Measurements from ENCODE around the gene GRID1. TPM values are rescaled to one million over a fixed set of nuclear protein-coding genes. Genes with fewer than 3 reads are reported as not detected.

GRID1 gene
- total RNA-seq, 1 experiment from 2014 or later: 0.37 TPM

DNA sequence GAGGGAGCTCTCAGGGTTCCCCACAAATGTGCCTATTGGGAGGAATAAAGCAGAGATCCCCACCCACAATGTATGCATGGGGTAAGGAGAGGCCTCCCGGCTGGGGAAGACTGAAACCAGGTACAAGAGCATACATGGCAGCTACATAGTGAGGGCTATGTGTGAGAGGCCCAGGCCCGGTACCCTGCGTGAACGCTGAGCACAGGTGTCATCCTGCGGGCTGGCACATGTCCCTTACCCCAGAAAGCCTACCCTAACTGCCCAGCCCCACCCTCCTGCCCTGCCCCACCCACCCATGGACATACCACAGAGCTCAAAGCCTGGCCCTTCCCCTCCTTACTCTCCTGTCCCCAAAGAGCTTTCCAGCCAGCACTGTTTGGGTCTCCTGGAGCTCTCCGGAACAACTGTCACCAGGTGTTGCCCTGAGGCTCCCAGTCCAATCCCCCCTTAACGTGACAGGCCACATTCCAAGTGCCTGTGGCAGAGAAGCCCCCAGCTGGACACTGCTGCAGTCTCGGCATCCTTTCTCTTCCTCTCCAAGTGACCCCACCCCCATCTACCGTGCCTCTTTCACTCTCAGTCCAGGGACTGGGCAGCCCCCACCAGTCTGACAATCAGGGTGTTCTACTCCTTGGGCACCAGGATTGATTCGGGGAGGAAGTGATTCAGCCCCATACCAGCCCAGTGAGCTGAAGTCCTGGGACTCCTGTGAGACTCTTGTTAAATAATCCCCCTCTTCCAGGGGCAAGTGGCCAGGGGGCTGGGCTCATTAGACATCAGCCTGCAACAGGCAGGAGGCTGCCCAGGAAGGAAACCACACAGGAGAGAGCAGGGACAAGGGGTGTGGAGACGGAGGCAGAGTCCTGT is 19.6 kb downstream of the GRID1 start:
- Mint-ChIP-seq H3K9me3 (no peaks in the 10 kb centered on the region), H3K4me3 (no peak overlapping the region), H3K27ac (no peak overlapping the region), H3K4me1 (no peaks in the 10 kb centered on the region; the same call in 1 of the 2 replicates), H3K27me3 (ENCODE audit: low read depth) (no peaks in the 10 kb centered on the region), H3K36me3 (no peaks in the 10 kb centered on the region)
- DNase-seq (ENCODE audit: low spot score) (no peak), ATAC-seq (no peak)
- CTCF ChIA-PET: interaction anchor here (0.6 to 1.8 kb wide), 7 partner anchors 14 to 351 kb away, joined by 3 to 6 read pairs (median 4); no protein-coding TSS in a partner anchor
- TF ChIP-seq, protein P1, sequence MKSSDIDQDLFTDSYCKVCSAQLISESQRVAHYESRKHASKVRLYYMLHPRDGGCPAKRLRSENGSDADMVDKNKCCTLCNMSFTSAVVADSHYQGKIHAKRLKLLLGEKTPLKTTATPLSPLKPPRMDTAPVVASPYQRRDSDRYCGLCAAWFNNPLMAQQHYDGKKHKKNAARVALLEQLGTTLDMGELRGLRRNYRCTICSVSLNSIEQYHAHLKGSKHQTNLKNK (CRISPR knock-in tag; IDR thresholded peaks at IDR 0.05): no peak
- TF ChIP-seq MAX (CRISPR knock-in tag; IDR thresholded peaks at IDR 0.05) (no peak), IRF1 (CRISPR knock-in tag; IDR thresholded peaks at IDR 0.05) (no peak), MXD4 (CRISPR knock-in tag; IDR thresholded peaks at IDR 0.05; ENCODE audit: borderline replicate concordance) (no peak)
- POLR2A ChIA-PET: no interaction called here

- H3K4me3 Mint-ChIP-seq: no peak overlapping the region
- TF ChIP-seq GTF2I (CRISPR knock-in tag; conservative IDR thresholded peaks at IDR 0.05): no peak
- no peak for TF ChIP-seq E2F1 (CRISPR knock-in tag; IDR thresholded peaks at IDR 0.05)
- no peak for TF ChIP-seq E2F4 (CRISPR knock-in tag; IDR thresholded peaks at IDR 0.05; ENCODE audit: borderline replicate concordance, low read depth)
- TF ChIP-seq ZNF423 (CRISPR knock-in tag; IDR thresholded peaks at IDR 0.05): no peak
- TF ChIP-seq, protein P2, sequence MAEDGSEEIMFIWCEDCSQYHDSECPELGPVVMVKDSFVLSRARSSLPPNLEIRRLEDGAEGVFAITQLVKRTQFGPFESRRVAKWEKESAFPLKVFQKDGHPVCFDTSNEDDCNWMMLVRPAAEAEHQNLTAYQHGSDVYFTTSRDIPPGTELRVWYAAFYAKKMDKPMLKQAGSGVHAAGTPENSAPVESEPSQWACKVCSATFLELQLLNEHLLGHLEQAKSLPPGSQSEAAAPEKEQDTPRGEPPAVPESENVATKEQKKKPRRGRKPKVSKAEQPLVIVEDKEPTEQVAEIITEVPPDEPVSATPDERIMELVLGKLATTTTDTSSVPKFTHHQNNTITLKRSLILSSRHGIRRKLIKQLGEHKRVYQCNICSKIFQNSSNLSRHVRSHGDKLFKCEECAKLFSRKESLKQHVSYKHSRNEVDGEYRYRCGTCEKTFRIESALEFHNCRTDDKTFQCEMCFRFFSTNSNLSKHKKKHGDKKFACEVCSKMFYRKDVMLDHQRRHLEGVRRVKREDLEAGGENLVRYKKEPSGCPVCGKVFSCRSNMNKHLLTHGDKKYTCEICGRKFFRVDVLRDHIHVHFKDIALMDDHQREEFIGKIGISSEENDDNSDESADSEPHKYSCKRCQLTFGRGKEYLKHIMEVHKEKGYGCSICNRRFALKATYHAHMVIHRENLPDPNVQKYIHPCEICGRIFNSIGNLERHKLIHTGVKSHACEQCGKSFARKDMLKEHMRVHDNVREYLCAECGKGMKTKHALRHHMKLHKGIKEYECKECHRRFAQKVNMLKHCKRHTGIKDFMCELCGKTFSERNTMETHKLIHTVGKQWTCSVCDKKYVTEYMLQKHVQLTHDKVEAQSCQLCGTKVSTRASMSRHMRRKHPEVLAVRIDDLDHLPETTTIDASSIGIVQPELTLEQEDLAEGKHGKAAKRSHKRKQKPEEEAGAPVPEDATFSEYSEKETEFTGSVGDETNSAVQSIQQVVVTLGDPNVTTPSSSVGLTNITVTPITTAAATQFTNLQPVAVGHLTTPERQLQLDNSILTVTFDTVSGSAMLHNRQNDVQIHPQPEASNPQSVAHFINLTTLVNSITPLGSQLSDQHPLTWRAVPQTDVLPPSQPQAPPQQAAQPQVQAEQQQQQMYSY (CRISPR knock-in tag; IDR thresholded peaks at IDR 0.05): no peak
- TF ChIP-seq ZNF416 (CRISPR knock-in tag; IDR thresholded peaks at IDR 0.05): no peak
- TF ChIP-seq TCF7 (CRISPR knock-in tag; IDR thresholded peaks at IDR 0.05; ENCODE audit: low read depth): no peak
- no peak for TF ChIP-seq ATF1 (CRISPR knock-in tag; IDR thresholded peaks at IDR 0.05)
- no peak for TF ChIP-seq CDX4 (CRISPR knock-in tag; IDR thresholded peaks at IDR 0.05; ENCODE audit: borderline replicate concordance)
- no peak for TF ChIP-seq SP1 (CRISPR knock-in tag; conservative IDR thresholded peaks at IDR 0.05)
- no peak for TF ChIP-seq TEAD4 (CRISPR knock-in tag; IDR thresholded peaks at IDR 0.05)
- TF ChIP-seq, protein P3, sequence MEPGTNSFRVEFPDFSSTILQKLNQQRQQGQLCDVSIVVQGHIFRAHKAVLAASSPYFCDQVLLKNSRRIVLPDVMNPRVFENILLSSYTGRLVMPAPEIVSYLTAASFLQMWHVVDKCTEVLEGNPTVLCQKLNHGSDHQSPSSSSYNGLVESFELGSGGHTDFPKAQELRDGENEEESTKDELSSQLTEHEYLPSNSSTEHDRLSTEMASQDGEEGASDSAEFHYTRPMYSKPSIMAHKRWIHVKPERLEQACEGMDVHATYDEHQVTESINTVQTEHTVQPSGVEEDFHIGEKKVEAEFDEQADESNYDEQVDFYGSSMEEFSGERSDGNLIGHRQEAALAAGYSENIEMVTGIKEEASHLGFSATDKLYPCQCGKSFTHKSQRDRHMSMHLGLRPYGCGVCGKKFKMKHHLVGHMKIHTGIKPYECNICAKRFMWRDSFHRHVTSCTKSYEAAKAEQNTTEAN (CRISPR knock-in tag; IDR thresholded peaks at IDR 0.05): no peak
- TF ChIP-seq, protein P4, sequence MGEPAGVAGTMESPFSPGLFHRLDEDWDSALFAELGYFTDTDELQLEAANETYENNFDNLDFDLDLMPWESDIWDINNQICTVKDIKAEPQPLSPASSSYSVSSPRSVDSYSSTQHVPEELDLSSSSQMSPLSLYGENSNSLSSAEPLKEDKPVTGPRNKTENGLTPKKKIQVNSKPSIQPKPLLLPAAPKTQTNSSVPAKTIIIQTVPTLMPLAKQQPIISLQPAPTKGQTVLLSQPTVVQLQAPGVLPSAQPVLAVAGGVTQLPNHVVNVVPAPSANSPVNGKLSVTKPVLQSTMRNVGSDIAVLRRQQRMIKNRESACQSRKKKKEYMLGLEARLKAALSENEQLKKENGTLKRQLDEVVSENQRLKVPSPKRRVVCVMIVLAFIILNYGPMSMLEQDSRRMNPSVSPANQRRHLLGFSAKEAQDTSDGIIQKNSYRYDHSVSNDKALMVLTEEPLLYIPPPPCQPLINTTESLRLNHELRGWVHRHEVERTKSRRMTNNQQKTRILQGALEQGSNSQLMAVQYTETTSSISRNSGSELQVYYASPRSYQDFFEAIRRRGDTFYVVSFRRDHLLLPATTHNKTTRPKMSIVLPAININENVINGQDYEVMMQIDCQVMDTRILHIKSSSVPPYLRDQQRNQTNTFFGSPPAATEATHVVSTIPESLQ (CRISPR knock-in tag; IDR thresholded peaks at IDR 0.05): no peak
- no peak for TF ChIP-seq IRF1 (CRISPR knock-in tag; IDR thresholded peaks at IDR 0.05)
These were observed 20.5 kb downstream of the GRID1 start for GRCh38 chr10:86345859-86346798.

More at GRCh38 chr10:86345859-86346798, 20.5 kb downstream of the GRID1 start:
- peaks cover 3% of the 10 kb centered on the region for H3K4me1 Mint-ChIP-seq
- no peaks in the 10 kb centered on the region for H3K36me3 Mint-ChIP-seq
- ATAC-seq (no peak), DNase-seq (ENCODE audit: low spot score) (no peak)
- ChIA-PET CTCF (interaction anchor here (0.7 to 1.8 kb wide), 6 partner anchors 16 to 350 kb away, joined by 3 to 6 read pairs (median 3); no protein-coding TSS in a partner anchor), POLR2A (no interaction called here)
- H3K27me3 Mint-ChIP-seq (ENCODE audit: low read depth): no peaks in the 10 kb centered on the region
- H3K27ac Mint-ChIP-seq: no peak overlapping the region; the same call in 1 of the 2 replicates
- H3K9me3 Mint-ChIP-seq: no peaks in the 10 kb centered on the region

Data from WTC11 (cell line).